ENCODE data around the gene CLMN. TPM values are rescaled to one million over a fixed set of nuclear protein-coding genes. Genes with fewer than 3 reads are reported as not detected.

CLMN gene
- total and polyA plus RNA-seq, 2 of the 13 experiments (the other 11 are each of a cell fraction or from before 2014, with no cell fraction given), result 15.1 to 16.7 TPM

GRCh38 chr14:95300697-95301526 is 18.8 kb downstream of the CLMN start (continued):
- TF ChIP-seq REST (IDR thresholded peaks at IDR 0.05; ENCODE audit: borderline replicate concordance in 1 of 2, low read depth in 1 of 2, low read length in 2 of 2) (no peak; a peak in 1 of 4 replicates), LCORL (IDR thresholded peaks at IDR 0.05) (no peak), LCORL (CRISPR knock-in tag; IDR thresholded peaks at IDR 0.05) (peak; percentile 59), ZBTB43 (CRISPR knock-in tag; conservative IDR thresholded peaks at IDR 0.05) (no peak), ZNF629 (CRISPR knock-in tag; conservative IDR thresholded peaks at IDR 0.05) (peak; percentile 36; the same call in 1 of the 2 replicates), GATAD1 (CRISPR knock-in tag; IDR thresholded peaks at IDR 0.05) (peak; percentile 43; the same call in 1 of the 2 replicates), NR2F1 (CRISPR knock-in tag; IDR thresholded peaks at IDR 0.05) (peak; percentile 75 to 76), HMG20A (CRISPR knock-in tag; IDR thresholded peaks at IDR 0.05; ENCODE audit: borderline replicate concordance) (peak; percentile 67; the same call in 1 of the 2 replicates), E2F5 (CRISPR knock-in tag; conservative IDR thresholded peaks at IDR 0.05) (no peak)

All from HepG2 (cell line).